Stimulated activated naive CD8-positive, alpha-beta T cell treated with anti-CD3 and anti-CD28 coated beads, Interleukin-15, amount 100 ng/mL, for 72 hours (primary cell): ENCODE results near the gene FOXP3.

Experiments used
- ATAC-seq: fragments of 150-1000 bp; cut with Tn5 transposase; 2 replicates; pipeline ENCODE4 v1.10.0; 2021; ENCODE audit warnings: mild to moderate bottlenecking, moderate library complexity
- DNase-seq, 2 donors: peaks; one replicate each; pipeline ENCODE4 v3.0.0; 2021 to 2022
- H3K27ac Mint-ChIP-seq, 2 donors: one replicate each; pipeline ENCODE4 v1.8.0; 2022; ENCODE audit warnings: mild to moderate bottlenecking in 2 of 2, mixed read lengths in 2 of 2, moderate library complexity in 2 of 2
- H3K27me3 Mint-ChIP-seq: one replicate; pipeline ENCODE4 v1.8.0; 2022; ENCODE audit warnings: mixed read lengths
- H3K4me1 Mint-ChIP-seq: one replicate; pipeline ENCODE4 v1.8.0; 2022; ENCODE audit warnings: mild to moderate bottlenecking, mixed read lengths
- H3K4me3 Mint-ChIP-seq, 2 donors: one replicate each; pipeline ENCODE4 v1.8.0; 2022; ENCODE audit warnings: mild to moderate bottlenecking in 2 of 2, mixed read lengths in 2 of 2, moderate library complexity in 1 of 2
- H3K9me3 Mint-ChIP-seq, 2 donors: one replicate each; pipeline ENCODE4 v1.8.0; 2022; ENCODE audit warnings: mixed read lengths in 2 of 2

Gene FOXP3

DNA sequence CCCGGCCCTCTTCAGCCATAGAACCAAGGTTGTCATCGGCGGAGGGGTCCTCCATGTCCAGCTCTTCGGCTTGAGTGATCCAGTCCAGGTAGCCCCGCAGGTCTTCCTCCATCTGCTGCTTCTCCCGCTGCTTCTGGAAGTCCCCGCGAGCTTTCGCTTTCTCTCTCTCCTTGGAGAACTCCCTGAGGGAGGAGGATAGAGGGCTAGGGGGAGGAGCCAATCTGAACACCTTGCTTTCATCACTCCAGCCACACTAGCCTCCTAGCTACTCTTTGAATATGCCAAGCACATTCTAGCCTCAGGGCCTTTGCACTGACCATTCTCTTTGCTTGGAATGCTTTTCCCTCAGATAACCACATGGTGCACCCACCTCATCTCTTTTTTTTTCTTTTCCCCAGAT lies 37.6 kb downstream of the FOXP3 start:
- DNase-seq (no peak), ATAC-seq (no peak)
- H3K4me3 Mint-ChIP-seq, result no peak overlapping the region
- no peaks in the 10 kb centered on the region for H3K9me3 Mint-ChIP-seq
- no peak overlapping the region for H3K27ac Mint-ChIP-seq
- H3K4me1 Mint-ChIP-seq, result peaks cover 15% of the 10 kb centered on the region
- no peaks in the 10 kb centered on the region for H3K27me3 Mint-ChIP-seq

DNA sequence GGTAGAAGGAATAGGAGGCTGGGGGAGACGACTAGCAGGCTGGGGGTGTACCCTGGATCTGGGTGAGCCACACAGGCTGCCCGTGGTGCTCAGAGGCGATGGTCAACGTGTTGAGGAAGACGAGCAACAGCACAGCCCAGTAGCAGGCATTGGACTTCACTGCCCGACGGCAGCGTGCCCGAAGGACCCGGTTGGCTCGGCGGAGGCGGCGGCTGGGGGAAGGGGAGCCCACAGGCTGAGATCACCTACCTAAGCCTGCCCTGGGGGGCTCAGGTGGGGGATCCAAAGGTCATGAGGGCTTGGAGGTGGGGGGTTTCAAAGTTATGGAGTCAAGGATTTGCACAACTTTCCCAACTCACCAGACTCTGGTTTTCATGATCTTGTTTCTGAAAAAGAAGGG lies 38.7 kb downstream of the FOXP3 start:
- H3K9me3 Mint-ChIP-seq, result no peaks in the 10 kb centered on the region
- H3K27me3 Mint-ChIP-seq, result no peaks in the 10 kb centered on the region
- no peak overlapping the region for H3K4me3 Mint-ChIP-seq
- ATAC-seq, result no peak
- H3K27ac Mint-ChIP-seq, result no peak overlapping the region
- no peak for DNase-seq
- peaks cover 5% of the 10 kb centered on the region for H3K4me1 Mint-ChIP-seq

DNA sequence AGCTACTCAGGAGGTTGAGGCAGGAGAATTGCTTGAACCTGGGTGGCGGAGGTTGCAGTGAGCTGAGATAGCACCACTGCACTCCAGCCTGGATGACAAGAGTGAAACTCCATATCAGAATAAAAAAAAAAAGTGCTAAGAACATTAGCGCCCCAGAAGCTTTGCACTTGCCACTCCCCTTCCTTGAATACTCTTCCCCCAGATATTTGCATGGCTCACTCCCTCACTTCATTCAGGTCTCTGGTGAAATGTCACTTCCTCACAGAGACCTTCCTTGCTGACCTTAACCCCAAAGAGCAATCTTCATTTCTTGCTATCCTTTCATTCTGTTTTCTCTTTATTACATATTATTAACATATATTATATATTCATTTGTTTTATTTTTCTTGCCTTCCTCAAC lies 42.6 kb downstream of the FOXP3 start:
- Mint-ChIP-seq H3K27me3 (no peaks in the 10 kb centered on the region), H3K4me3 (no peak overlapping the region), H3K9me3 (no peaks in the 10 kb centered on the region), H3K27ac (no peak overlapping the region), H3K4me1 (no peaks in the 10 kb centered on the region)
- no peak for ATAC-seq
- no peak for DNase-seq

DNA sequence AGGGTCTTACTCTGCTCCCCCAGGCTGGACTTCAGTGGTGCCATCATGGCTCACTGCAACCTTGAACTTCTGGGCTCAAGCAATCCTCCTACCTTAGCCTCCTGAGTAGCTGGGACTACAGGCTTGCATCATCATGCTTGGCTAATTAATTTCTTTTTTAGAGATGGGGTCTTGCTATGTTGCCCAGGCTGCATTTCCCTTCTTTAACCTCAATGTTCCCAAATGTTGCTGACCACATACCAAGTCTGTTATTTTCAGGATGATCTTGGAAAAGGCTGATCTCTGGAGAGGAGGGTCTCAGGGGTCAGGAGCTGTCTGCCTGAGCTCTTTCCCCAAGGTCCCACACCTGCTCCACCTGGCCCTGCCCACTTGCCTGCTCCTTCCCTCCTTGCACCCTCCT lies 44.4 kb downstream of the FOXP3 start:
- H3K9me3 Mint-ChIP-seq, result no peaks in the 10 kb centered on the region
- H3K27me3 Mint-ChIP-seq, result no peaks in the 10 kb centered on the region
- no peak overlapping the region for H3K4me3 Mint-ChIP-seq
- ATAC-seq, result no peak
- no peak for DNase-seq
- no peaks in the 10 kb centered on the region for H3K4me1 Mint-ChIP-seq
- H3K27ac Mint-ChIP-seq, result no peak overlapping the region

DNA sequence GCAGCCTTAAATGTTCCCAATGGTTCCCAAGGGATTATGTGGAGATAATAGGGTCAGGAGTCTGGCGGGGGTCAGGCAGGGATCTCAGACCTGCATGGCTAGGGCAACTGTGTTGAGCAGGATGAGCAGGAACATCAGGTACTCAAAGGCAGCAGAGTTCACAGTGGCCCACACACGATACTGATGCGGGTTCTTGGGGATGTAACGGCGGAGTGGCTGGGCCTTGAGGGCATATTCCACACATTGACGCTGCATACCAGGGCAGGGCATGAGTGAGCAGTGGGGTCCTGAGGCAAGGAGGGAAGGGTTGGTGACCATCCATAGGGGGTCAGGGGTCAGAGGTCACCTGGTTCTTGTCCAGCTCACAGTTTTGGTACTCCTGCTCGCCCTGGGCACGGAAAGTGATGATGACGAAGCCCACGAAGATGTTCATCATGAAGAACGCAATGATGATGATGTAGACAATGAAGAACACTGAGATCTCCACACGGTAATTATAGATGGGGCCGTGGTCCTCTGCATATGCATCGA lies 49.4 kb downstream of the FOXP3 start:
- H3K4me3 Mint-ChIP-seq, result no peak overlapping the region
- no peaks in the 10 kb centered on the region for H3K27me3 Mint-ChIP-seq
- no peaks in the 10 kb centered on the region for H3K4me1 Mint-ChIP-seq
- no peak for DNase-seq
- no peak overlapping the region for H3K27ac Mint-ChIP-seq
- H3K9me3 Mint-ChIP-seq, result peaks cover 9 to 16% of the 10 kb centered on the region in 2 donors
- no peak for ATAC-seq

DNA sequence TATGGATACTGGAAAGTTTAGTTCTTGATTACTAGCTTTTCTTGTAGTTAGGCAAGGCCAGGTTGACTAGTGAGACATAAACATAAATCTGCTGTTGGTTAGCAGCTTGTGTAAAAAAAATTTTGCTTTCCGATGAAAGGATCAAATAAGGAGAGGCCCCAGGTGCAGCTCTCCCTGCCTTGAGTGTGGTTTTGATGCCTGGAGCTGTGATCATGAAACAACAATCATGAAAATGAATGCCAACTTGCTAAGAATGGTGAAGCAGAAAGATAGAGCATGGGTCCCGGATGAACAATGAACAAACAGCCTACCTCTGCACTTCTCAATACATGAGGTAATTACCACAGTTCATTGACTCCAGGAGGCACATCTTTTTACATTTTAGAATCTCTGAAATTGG lies 50.1 kb downstream of the FOXP3 start:
- Mint-ChIP-seq H3K27ac (no peak overlapping the region), H3K27me3 (no peaks in the 10 kb centered on the region), H3K4me3 (no peak overlapping the region), H3K9me3 (peaks cover 9 to 16% of the 10 kb centered on the region in 2 donors), H3K4me1 (no peaks in the 10 kb centered on the region)
- no peak for ATAC-seq
- DNase-seq, result no peak

DNA sequence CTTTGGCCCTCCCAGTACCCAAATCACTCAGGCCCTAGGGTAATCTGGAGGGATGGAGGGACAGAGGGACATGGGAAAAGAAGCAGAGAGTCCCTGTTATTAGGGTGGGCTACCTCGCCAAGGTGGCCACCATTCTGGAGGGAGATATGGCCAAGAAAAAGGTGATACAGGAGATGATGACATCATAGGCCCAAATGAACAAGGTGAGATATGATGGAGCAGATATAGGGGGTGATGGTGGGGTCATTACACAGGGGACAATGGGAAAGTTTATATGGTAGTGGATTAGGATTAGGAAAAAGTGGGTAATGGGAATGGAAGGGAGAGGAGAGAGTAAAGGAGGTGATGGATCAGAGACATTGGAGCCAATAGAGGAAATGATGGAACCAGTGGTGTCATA lies 51.6 kb downstream of the FOXP3 start:
- Mint-ChIP-seq H3K4me1 (no peaks in the 10 kb centered on the region), H3K4me3 (no peak overlapping the region), H3K27me3 (no peaks in the 10 kb centered on the region), H3K9me3 (peaks cover 9 to 16% of the 10 kb centered on the region in 2 donors), H3K27ac (no peak overlapping the region)
- DNase-seq (no peak), ATAC-seq (no peak)

DNA sequence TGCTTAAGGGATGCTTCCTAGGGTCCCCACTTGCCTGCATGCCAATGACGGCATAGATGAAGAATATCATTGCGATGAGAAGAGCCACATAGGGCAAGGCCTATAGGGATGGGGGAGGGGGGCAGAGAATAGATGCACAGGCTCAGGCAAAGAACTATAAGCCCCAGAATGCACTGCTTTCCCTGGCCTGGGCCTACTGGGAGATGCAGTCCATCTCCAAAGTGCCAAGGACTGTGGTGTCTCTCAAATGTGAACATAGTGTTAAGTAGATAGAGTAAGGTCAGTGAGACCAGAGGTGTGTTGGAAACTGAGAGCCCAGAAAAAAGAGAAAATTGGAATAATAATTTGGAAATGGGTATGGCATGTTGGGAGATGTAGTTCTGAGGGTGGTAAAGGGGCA lies 52.3 kb downstream of the FOXP3 start:
- Mint-ChIP-seq H3K27me3 (no peaks in the 10 kb centered on the region), H3K9me3 (peaks cover 9 to 16% of the 10 kb centered on the region in 2 donors), H3K4me1 (no peaks in the 10 kb centered on the region), H3K4me3 (no peak overlapping the region), H3K27ac (no peak overlapping the region)
- ATAC-seq, result no peak
- DNase-seq, result no peak

DNA sequence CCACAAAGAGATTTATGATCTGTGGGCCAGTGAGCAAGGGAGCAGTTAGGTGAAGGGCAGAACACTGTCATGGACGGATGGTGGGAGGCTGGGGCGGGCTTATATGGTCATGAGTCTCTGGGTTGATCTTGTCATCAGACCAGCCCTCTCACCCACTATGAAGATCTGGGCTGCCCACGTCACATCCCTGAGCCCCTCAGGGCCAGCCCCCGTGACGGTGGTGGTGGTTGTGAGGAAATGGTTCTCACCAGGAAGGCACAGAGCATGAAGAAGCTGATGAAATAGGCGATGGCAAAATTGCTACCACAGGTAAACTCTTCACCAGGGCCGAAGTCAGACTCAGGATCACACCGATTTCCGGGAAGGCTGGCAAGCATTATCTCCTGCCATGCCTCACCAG lies 53.4 kb downstream of the FOXP3 start:
- ATAC-seq, result no peak
- Mint-ChIP-seq H3K9me3 (peaks cover 9 to 16% of the 10 kb centered on the region in 2 donors), H3K4me1 (no peaks in the 10 kb centered on the region), H3K27me3 (no peaks in the 10 kb centered on the region), H3K27ac (no peak overlapping the region), H3K4me3 (no peak overlapping the region)
- DNase-seq, result no peak

DNA sequence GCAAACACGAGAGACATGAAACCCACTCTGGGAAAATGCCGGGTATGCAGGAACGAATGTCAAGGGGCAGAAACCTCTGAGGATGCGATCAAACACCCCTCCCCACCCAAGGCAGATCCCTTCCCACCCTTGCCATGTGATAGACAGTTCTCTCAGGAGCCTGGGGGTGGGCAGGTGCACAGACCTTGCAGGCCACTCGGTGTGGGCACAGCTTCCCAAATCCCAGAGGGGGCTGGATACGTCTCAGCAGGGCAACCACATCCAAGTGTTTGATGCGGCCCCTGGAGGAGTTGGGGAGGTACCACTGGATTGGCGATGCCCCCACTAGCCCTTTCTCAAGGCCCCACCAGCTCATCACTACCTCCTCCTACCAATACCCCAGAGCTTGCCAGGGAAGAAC lies 54.1 kb downstream of the FOXP3 start:
- DNase-seq (no peak), ATAC-seq (no peak)
- Mint-ChIP-seq H3K4me1 (no peaks in the 10 kb centered on the region), H3K4me3 (no peak overlapping the region), H3K9me3 (peaks cover 9 to 16% of the 10 kb centered on the region in 2 donors), H3K27me3 (no peaks in the 10 kb centered on the region), H3K27ac (no peak overlapping the region)

DNA sequence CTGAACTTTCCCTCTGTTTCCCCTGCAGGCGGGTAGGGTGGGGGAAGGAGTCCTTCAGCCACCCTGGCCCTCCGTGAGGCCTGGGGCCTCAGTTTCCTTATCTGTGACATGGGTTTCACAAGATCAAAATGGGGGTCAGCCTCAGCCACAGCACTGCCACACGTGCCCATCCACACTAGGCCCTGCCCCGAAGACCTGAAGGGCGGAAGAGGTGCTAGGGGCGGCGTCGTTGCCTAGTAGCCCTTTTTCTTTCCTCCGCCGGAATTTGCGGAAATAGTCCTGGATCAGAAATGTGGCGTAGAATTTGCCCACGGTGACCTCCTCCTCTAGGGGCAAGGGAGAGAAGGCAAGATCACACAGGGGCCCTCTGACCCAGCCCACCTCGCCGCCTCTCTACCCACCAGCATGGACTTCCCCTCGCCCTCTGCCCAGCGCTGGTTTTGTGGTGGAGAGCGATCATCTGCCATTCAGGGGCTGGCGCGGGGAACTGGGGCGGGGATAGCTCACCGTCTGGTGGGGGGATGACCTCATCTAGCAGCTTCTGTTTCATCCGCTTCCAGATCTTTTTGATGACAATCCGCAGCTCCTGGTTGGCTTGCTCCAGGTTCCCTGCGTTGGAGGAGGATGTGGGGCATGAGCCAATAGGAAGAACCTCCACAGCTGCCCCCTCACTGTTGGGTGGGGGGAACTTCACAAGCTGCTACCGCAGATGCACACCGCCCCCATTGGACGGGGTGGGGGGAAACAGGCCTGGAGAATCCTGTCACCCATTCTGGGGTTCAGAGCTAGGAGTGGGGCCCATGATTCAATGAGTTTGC lies 54.9 kb downstream of the FOXP3 start:
- no peaks in the 10 kb centered on the region for H3K27me3 Mint-ChIP-seq

DNA sequence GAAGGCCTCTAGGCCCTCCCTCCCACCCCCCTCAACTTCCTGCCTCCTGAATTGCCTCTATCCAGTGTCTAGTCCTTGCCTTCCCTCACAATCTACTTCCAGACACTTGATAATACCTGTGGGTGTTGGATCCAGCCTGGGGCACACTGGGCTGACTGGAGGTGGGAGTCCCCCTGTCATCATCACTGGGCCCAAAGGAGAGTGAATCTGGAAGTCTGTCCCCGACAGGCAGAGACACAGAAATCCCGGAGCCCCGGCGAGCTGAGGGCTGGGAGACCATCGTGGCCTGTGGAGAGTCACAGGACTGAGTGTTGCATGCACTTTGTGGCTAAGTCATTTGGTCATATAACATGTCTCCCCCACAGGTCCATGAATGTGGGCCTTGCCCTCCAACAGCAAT lies 56.1 kb downstream of the FOXP3 start:
- ATAC-seq (no peak), DNase-seq (no peak)
- Mint-ChIP-seq H3K27ac (no peak overlapping the region), H3K4me3 (no peak overlapping the region), H3K9me3 (peaks cover 7 to 14% of the 10 kb centered on the region in 2 donors), H3K27me3 (no peaks in the 10 kb centered on the region), H3K4me1 (no peaks in the 10 kb centered on the region)

More for the DNA sequence above, 54.9 kb downstream of the FOXP3 start:
- H3K27ac Mint-ChIP-seq, result no peak overlapping the region
- ATAC-seq (peak; percentile 81), DNase-seq (peak; percentile 12 to 33)
- H3K4me1 Mint-ChIP-seq, result no peaks in the 10 kb centered on the region
- peak overlapping the region in 1 of 2 donors; percentile 49 for H3K4me3 Mint-ChIP-seq
- peaks cover 9 to 16% of the 10 kb centered on the region in 2 donors for H3K9me3 Mint-ChIP-seq

DNA sequence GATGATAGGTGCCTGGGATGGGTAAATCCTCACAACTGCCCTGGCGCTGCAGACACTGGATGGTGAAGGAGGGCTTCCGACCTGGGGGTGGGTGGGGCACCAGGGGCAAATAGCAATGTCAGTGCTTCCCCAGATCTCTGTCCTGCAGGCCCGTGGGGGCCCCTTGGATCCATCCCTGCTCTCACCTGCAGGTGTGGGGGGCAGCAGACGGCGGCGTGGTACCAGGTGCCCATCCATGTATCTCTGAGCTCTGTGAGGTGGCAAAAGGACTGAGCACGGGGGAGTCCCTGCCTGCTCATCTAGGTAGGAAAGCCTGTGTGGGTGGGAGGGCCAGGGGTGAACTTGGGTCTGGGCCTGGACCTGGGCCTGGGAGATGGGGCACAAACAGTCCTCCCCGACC lies 58.0 kb downstream of the FOXP3 start:
- Mint-ChIP-seq H3K4me3 (no peak overlapping the region), H3K27me3 (no peaks in the 10 kb centered on the region), H3K27ac (no peak overlapping the region), H3K9me3 (no peaks in the 10 kb centered on the region), H3K4me1 (no peaks in the 10 kb centered on the region)
- ATAC-seq (no peak), DNase-seq (no peak)

DNA sequence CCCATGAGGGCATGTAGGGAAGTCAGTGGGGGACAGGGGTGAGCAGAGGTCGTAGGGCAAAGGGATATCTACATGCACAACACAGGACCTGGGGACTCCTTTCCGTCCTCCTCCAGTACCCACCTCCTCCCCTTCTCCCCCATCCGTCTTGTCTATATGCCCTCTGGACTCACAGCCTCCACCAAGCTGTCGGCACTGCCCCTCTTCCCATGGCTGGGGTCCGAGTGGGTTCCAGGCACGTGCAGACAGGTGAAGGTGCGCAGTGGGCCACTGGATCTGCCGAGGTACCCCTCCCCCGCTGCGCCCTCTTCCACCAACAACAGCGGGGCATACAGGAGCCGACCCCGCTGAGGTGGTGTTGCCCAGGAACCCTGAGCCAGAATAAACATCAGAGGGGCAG lies 59.1 kb downstream of the FOXP3 start:
- Mint-ChIP-seq H3K9me3 (no peaks in the 10 kb centered on the region), H3K27me3 (no peaks in the 10 kb centered on the region), H3K4me1 (peaks cover 5% of the 10 kb centered on the region), H3K27ac (no peak overlapping the region), H3K4me3 (no peak overlapping the region)
- no peak for ATAC-seq
- no peak for DNase-seq

DNA sequence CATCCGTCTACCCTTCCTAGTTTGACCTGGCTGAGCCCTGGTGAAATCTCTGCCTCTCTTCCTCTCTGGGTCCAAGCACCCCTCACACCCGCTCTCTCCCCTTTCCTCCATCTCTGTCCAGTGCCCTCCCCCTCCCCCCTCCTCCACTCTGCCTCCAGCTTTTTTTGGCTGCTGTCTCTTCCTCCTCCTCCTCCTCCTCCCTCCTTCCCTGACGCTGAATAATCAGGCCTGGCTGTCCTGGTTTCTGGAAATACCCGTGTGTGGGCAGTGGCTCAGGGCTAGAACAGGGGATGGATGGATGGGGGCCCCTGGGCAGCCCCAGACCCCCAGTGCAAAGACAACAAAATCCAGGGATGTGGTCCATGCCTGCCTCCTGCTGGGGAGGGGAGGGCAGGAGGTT lies 59.8 kb downstream of the FOXP3 start:
- Mint-ChIP-seq H3K4me1 (peaks cover 6% of the 10 kb centered on the region), H3K27ac (no peak overlapping the region), H3K4me3 (no peak overlapping the region), H3K27me3 (no peaks in the 10 kb centered on the region), H3K9me3 (no peaks in the 10 kb centered on the region)
- ATAC-seq (no peak), DNase-seq (no peak)

DNA sequence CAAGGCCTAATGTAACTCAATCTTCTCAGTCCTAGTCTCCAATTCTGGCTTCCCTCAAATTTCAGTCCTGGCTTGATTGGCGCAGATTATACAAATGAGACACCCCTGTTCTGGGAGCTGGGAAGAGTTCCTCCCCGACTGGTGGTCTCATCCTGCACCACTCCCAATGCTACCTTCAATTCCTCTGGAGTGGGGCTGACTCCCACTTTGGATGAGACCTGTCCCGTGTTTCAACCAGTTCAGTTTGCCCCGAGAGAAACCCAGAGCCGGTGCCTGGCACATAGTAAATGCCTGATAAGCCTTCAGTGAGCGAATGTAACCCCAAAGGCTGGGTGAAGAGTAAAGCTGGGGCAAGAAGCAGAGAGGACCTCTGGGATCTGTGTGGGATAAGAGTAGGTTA lies 60.5 kb downstream of the FOXP3 start:
- Mint-ChIP-seq H3K27ac (peak overlapping the region in 1 of 2 donors; percentile 28), H3K9me3 (no peaks in the 10 kb centered on the region), H3K4me1 (peaks cover 10% of the 10 kb centered on the region), H3K27me3 (no peaks in the 10 kb centered on the region), H3K4me3 (no peak overlapping the region)
- ATAC-seq (no peak), DNase-seq (no peak)

DNA sequence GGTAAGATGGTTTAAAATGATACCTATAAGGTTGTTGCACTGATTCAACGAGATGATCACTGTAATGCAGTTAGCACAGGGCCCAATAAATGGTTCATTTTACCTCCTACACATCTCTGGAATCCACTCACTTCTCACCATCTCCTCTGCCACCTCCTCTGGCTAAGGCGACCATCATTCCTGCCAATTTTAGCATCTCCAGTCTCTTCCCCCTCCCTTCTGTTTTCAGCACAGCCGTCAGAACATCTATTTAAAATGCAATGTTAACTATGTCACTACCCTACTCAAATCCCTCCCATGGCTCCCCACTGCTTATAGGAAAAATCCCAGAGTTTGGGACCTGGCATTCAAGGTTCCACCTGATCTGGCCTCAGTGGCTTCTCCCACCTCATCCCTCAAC lies 61.0 kb downstream of the FOXP3 start:
- Mint-ChIP-seq H3K4me1 (peaks cover 14% of the 10 kb centered on the region), H3K27ac (no peak overlapping the region), H3K9me3 (no peaks in the 10 kb centered on the region), H3K4me3 (no peak overlapping the region), H3K27me3 (no peaks in the 10 kb centered on the region)
- ATAC-seq (no peak), DNase-seq (no peak)
